GM12872 (cell line): ENCODE measurements around the gene KATNB1.

Experiments
- CTCF ChIP-seq: IDR thresholded peaks from 3 replicates; pipeline ENCODE4 v1.5.1; 2011; ENCODE audit warnings: low read depth, mild to moderate bottlenecking, low read length, moderate library complexity; ENCODE audit not compliant: insufficient read depth

The KATNB1 gene

DNA sequence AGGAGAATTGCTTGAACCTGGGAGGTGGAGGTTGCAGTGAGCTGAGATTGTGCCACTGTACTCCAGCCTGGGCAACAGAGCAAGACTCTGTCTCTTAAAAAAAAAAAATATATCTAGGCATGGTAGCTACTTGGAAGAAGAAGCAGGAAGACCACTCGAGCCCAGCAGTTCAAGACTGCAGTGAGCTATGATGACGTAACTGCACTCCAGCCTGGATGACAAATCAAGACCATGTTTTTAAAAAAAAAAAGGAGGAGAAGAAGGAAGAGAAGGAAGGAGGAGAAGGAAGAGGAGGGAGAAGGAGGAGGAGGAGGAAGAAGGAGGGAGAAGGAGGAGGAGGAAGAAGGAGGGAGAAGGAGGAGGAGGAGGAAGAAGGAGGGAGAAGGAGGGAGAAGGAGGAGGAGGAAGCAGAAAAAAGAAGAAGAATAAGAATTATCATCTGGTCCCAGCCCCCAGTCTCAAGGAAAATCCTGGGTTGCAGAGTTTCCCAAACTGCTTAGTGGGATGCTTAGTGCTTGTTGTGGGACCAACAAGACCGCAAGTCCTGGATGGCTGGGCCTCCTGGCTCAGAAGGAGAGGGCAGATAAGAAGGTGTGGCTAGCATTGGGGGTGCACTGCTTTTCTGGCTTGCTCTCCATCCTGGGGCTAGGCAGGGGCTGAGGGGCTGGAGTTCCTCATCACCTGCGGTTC lies 44.6 kb upstream of the KATNB1 start:
- no peak for TF ChIP-seq CTCF

- no peak for TF ChIP-seq CTCF
Measured at GRCh38 chr16:57692636-57693035, 42.9 kb upstream of the KATNB1 start.

- TF ChIP-seq CTCF, result no peak
Measured at GRCh38 chr16:57693550-57693949, 42.0 kb upstream of the KATNB1 start.

GRCh38 chr16:57694231-57694724 lies 41.3 kb upstream of the KATNB1 start:
- TF ChIP-seq CTCF, result no peak

- TF ChIP-seq CTCF, result no peak
Measured at GRCh38 chr16:57694725-57695679, 40.6 kb upstream of the KATNB1 start, which contains the start of gene DRC7. Gene DRC7 (plus strand): TSS chr16:57694806. CDS start chr16:57697950, 3,144 bp downstream.

- no peak for TF ChIP-seq CTCF
Measured at GRCh38 chr16:57695680-57696069, 39.9 kb upstream of the KATNB1 start.

DNA sequence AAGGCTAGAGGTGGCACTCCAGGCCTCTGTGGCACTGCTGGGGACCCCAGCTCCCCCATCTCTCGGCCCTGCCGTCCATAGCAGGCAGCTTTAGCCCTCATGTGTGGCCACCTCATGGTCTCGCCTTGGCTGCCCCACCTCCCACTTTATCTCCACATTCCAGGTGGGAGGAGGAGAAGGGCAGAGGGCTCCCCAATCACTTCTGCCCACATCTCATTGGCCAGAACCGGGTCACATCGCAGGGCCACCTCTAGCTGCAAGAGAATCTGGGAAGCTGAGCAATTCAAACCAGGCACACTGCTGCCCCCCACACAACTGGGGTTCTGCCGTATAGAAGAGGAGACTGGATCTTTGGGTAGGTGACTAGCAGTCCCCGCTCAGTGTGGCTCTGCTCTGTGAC lies 39.3 kb upstream of the KATNB1 start:
- TF ChIP-seq CTCF, result no peak
